ENCODE measurements around the gene SORCS2. TPM values are rescaled to one million over a fixed set of nuclear protein-coding genes. Genes with fewer than 3 reads are reported as not detected.

Gene SORCS2
- total RNA-seq, 4 donors from 2014 or later: 0.48 to 1.8 (median 0.68) TPM; not detected in 1

DNA sequence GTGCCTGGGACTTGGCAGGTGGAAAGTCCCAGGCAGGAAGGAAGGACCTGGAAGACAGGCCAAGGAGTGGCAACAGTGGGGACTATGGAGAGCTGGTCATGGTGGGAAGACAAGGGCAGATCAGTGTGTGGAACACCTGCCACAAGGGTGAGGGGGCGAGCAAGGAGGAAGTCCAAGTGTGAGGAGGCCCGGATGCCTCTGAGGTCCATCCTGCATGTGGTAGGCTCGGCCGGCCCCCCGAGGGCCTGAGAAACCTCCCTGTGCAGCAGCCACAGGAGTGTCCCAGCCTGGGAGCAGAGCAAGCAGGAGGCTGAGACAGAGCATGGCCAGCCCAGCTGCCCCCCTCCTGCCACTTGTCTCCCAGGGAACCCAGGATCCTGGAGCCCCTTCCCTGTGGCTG, 282.9 kb downstream of the SORCS2 start:
- no peaks in the 10 kb centered on the region for H3K27me3 ChIP-seq
- intact Hi-C loops (cut with DNase I; ENCODE audit: low total_unique reads) (no loop called here), in situ Hi-C loops (cut with MboI; ENCODE audit: low pct_ligation_motif_present in 1 of 4, low pct_unique_long_range_greater_than_20kb in 1 of 4, low sequenced_read_pairs in 3 of 4) (no loop called here)
- no peak for DNase-seq
- TF ChIP-seq EP300 (IDR thresholded peaks at IDR 0.05; ENCODE audit: low read depth) (no peak), POLR2AphosphoS5 (IDR thresholded peaks at IDR 0.05) (no peak), POLR2A (IDR thresholded peaks at IDR 0.05) (no peak)
- TF ChIP-seq, protein P1, sequence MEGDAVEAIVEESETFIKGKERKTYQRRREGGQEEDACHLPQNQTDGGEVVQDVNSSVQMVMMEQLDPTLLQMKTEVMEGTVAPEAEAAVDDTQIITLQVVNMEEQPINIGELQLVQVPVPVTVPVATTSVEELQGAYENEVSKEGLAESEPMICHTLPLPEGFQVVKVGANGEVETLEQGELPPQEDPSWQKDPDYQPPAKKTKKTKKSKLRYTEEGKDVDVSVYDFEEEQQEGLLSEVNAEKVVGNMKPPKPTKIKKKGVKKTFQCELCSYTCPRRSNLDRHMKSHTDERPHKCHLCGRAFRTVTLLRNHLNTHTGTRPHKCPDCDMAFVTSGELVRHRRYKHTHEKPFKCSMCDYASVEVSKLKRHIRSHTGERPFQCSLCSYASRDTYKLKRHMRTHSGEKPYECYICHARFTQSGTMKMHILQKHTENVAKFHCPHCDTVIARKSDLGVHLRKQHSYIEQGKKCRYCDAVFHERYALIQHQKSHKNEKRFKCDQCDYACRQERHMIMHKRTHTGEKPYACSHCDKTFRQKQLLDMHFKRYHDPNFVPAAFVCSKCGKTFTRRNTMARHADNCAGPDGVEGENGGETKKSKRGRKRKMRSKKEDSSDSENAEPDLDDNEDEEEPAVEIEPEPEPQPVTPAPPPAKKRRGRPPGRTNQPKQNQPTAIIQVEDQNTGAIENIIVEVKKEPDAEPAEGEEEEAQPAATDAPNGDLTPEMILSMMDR (IDR thresholded peaks at IDR 0.05): no peak
- no peak overlapping the region for H3K4me3 ChIP-seq
- H3K27ac ChIP-seq: no peak overlapping the region
- no peaks in the 10 kb centered on the region for H3K4me1 ChIP-seq
- H3K9me3 ChIP-seq: no peaks in the 10 kb centered on the region
- 92% methylated on average over 5 of the region's 5 CpGs; no CpG with 5 or more reads in 1 of the 2 donors for WGBS, 2 donors (ENCODE audit: low coverage in 1 of 2)
- no peaks in the 10 kb centered on the region for H3K36me3 ChIP-seq

DNA sequence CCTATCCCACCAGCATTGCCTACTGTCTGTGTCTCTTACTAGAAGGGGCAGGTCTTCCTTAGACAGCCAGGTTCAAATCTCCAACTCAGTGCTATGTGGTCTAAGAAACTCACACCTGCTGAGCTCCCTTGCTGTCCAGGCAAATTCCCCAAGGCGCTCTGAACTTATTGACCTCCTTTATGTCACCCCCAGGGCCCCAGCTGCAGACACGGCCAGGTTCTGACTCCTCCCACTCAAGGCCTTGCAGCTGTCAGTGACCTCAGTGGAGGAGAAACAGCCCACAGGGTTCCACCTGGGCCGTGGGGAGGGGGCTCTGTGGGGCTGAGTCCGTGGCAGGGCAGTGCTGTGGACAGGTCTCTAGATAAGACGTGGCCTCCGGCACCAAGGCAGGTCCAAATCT, 284.5 kb downstream of the SORCS2 start:
- Histone ChIP-seq H3K27ac (no peak overlapping the region), H3K4me3 (no peak overlapping the region), H3K4me1 (no peaks in the 10 kb centered on the region), H3K36me3 (no peaks in the 10 kb centered on the region), H3K27me3 (no peaks in the 10 kb centered on the region), H3K9me3 (no peaks in the 10 kb centered on the region)
- no peak for DNase-seq
- WGBS, 2 donors (ENCODE audit: low coverage in 1 of 2): 54% methylated on average over 6 of the region's 6 CpGs; no CpG with 5 or more reads in 1 of the 2 donors
- no peak for TF ChIP-seq POLR2A (IDR thresholded peaks at IDR 0.05)
- no peak for TF ChIP-seq POLR2AphosphoS5 (IDR thresholded peaks at IDR 0.05)
- TF ChIP-seq EP300 (IDR thresholded peaks at IDR 0.05; ENCODE audit: low read depth): no peak
- TF ChIP-seq, protein P1 (IDR thresholded peaks at IDR 0.05): no peak
- intact Hi-C loops (cut with DNase I; ENCODE audit: low total_unique reads): no loop called here
- in situ Hi-C loops (cut with MboI; ENCODE audit: low pct_ligation_motif_present in 1 of 4, low pct_unique_long_range_greater_than_20kb in 1 of 4, low sequenced_read_pairs in 3 of 4): no loop called here

DNA sequence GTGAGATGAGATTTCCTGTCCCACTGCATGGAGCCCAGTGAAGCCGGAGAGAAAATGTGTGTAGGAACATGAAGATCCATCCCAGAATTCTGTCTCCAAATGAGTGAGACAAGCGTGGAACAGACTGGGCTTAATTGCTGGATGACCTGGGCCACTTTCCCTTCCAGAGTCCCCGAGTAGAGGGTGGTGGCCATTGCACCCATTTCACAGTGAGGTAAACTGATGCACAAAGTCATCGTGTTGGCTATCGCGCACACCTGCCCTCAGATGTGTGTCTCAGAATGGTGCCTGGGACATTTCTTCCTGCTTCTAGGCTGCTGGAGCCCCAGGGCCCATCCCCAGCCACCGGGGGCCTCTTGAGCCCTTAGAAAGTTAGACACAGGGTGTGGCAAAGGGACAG, 285.4 kb downstream of the SORCS2 start:
- Histone ChIP-seq H3K4me3 (no peak overlapping the region), H3K36me3 (no peaks in the 10 kb centered on the region), H3K27me3 (no peaks in the 10 kb centered on the region), H3K9me3 (no peaks in the 10 kb centered on the region), H3K27ac (no peak overlapping the region), H3K4me1 (no peaks in the 10 kb centered on the region)
- in situ Hi-C loops (cut with MboI; ENCODE audit: low pct_ligation_motif_present in 1 of 4, low pct_unique_long_range_greater_than_20kb in 1 of 4, low sequenced_read_pairs in 3 of 4): no loop called here
- intact Hi-C loops (cut with DNase I; ENCODE audit: low total_unique reads): no loop called here
- no peak for DNase-seq
- WGBS, 2 donors (ENCODE audit: low coverage in 1 of 2): 86 to 90% methylated on average over 2 to 7 of the region's 7 CpGs
- TF ChIP-seq EP300 (IDR thresholded peaks at IDR 0.05; ENCODE audit: low read depth): no peak
- TF ChIP-seq, protein P1 (IDR thresholded peaks at IDR 0.05): no peak

DNA sequence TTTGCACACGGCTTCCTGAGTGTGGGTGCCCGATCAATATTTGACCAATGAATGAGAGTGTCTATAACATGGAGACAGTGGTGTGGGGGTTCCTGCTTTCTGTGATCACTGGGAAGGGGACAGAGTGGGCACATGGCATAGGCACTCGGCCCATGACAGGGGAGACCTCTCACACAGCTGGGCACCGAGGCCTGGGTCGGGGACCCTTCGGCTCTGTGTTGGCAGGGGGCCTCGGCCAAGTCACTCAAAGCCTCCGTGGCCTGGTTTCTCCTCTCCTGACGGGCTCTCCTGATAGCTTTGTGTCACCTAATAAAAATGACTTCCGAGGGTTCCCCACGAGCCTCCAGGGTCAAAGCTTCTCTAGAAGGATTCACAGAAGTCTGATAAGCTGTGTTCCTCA, 286.3 kb downstream of the SORCS2 start:
- intact Hi-C loops (cut with DNase I; ENCODE audit: low total_unique reads): no loop called here
- H3K27me3 ChIP-seq: no peaks in the 10 kb centered on the region
- H3K4me1 ChIP-seq: no peaks in the 10 kb centered on the region
- H3K9me3 ChIP-seq: no peaks in the 10 kb centered on the region
- TF ChIP-seq POLR2AphosphoS5 (IDR thresholded peaks at IDR 0.05) (no peak), POLR2A (IDR thresholded peaks at IDR 0.05) (no peak), EP300 (IDR thresholded peaks at IDR 0.05; ENCODE audit: low read depth) (no peak)
- TF ChIP-seq, protein P1 (IDR thresholded peaks at IDR 0.05): no peak
- no peak overlapping the region for H3K4me3 ChIP-seq
- H3K36me3 ChIP-seq: no peaks in the 10 kb centered on the region
- WGBS, 2 donors (ENCODE audit: low coverage in 1 of 2): 32 to 40% methylated on average over 1 to 4 of the region's 11 CpGs
- no peak overlapping the region for H3K27ac ChIP-seq
- no peak for DNase-seq
- in situ Hi-C loops (cut with MboI; ENCODE audit: low pct_ligation_motif_present in 1 of 4, low pct_unique_long_range_greater_than_20kb in 1 of 4, low sequenced_read_pairs in 3 of 4): no loop called here
